GM18517 (cell line): ENCODE measurements around the gene LMO2.
"Not testable (repeated sequence)": the region's sequence is repeated elsewhere in the genome, so short reads cannot be mapped to it uniquely, and the experiment has no call there.

ENCODE experiments used
- ATAC-seq: cut with Tn5 transposase; IDR thresholded peaks from one replicate; pipeline ENCODE4 v1.9.1; 2021; ENCODE audit warnings: mild to moderate bottlenecking, moderate library complexity; ENCODE audit not compliant: unreplicated experiment

Gene LMO2

DNA sequence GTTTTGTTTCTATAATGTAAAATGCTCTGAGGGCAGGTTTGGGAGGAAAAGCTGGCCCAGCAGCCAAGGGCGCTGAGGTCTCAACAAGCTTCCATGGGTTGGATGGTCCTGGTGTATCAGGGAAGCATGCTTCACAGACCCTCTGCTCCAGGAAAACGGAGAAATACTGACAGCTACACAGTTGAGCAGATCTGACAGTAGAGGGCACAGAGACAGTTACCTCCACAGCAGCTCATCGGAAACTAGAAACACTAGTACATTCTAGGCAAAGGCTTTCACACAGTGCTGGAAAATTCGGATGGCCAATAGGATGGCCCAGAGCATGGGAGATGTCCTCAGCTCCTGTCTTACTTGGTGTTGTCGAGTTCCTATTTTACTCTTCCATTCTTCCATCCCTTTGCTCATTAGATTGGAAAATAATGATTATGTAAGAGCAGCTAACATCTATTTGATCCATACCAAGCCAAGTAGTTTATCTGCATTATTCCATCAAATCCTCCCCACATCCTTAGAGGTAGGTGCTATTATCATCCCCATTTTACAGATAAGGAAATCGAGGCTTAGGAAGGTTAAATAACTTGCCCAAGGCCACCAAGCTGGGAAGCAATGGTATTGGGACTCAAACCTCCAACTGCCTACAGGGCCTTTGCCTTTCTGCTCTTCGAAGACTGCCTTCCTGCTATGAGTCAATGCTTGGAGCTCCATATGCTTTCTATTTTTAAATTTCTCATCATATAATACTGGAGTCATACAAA, 28.3 kb downstream of the LMO2 start:
- no peak for ATAC-seq

DNA sequence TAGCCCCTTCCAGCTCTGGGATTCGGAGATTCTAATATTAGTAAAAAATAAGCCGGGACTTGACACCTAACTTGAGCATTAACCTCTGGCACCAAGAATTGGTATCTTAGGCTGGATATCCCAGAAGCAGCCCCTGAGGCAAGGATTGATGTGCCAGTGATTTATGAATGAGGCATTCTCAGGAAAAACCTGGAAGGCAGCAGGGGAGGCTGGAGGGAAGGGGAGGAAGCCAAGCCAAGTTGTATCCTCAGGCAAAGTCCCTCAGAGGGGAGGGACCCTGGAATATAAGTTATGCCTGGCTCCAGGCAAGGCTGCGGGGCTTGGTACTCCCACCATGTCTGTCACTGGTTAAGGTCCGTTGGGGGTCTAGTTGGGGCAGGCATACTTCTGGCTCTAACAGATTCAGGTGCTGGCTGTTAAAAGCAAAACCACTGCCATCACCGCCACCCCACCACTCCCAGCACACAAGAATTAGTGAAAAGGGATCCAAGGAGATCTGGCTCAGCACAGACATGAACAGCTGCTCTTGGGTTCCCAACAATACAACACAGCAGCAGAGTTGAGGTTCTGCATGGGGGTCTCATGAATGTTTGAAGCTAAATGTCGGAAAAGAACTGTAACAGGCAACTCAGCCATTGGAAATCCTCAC, 29.8 kb downstream of the LMO2 start:
- ATAC-seq, result no peak

- ATAC-seq, result no peak
Measured at GRCh38 chr11:33861386-33861785, 30.5 kb downstream of the LMO2 start.

- no peak for ATAC-seq
Measured at GRCh38 chr11:33860926-33861325, 30.9 kb downstream of the LMO2 start.

DNA sequence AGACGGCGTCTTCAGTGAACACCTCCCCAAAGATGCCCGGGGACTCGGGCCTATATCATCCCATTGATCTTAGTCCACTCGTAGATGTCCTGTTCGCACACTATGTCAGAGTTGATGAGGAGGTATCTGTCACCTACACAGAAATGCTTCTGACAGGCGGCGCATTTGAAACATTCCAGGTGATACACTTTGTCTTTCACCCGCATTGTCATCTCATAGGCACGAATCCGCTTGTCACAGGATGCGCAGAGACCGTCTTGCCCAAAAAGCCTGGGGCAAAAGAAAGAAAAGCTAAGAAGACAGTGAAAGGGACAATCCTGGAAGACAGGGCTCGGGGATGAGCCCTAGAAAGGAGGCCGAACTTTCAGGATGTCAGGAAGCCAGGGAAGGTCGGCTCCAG, 32.6 kb downstream of the LMO2 start:
- ATAC-seq, result no peak

DNA sequence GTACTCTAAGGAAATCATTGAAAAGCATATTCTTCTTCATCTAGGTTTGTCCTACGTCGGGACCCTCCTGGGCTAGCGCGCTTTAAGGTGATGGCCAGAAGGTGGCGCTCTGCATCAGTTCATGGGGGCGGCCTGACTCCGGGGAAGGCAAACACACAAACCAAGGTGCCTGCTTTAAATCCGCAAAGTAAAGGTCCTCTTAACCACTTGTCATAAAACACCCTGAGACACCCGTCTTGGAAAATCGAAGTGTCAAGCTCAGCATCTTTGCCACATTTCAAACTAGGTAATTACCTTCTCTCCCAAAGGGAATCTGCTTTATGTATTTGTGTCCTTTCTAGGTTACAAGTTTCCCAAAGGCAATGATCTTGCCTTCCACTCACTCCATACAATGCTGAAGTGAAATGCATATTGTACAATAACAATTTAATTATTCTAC, 33.9 kb downstream of the LMO2 start:
- ATAC-seq, result no peak

GRCh38 chr11:33855500-33855899, 36.4 kb downstream of the LMO2 start:
- no peak for ATAC-seq

DNA sequence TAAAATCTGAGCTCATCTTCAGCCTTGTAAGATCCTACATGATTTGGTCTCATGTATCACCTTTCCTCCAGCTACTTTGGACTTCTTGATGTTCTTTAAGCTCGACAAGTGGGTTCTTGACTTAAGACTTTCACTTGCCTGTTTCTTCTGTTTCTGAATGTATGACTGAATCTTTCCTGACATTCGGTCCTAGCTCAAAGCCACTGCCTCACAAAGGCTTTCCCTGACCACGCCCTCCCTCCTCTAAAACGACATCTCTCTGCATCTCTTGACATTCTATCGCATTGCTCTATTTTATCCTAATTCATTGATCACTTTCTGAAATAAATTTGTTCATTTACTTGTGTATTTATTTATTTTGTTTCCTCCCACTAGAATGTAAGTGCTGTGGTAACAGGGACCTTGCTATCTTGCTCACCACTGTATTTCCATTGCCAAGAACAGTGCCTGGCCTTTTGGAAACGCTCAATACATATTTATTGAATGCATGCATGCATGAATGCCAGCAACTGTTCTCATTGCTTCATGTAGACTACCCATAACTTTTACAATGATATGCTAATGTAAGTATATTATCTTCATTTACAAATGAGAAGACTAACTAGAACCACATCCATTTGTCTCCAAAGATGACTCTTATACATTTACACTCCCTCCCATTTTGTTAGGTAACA, 43.0 kb downstream of the LMO2 start:
- no peak for ATAC-seq

GRCh38 chr11:33847251-33847650, 44.6 kb downstream of the LMO2 start:
- ATAC-seq, result no peak

GRCh38 chr11:33844236-33844635, 47.6 kb downstream of the LMO2 start:
- no peak for ATAC-seq

- ATAC-seq, result no peak
Measured at GRCh38 chr11:33843018-33843417, 48.9 kb downstream of the LMO2 start.

GRCh38 chr11:33842236-33842915, 49.5 kb downstream of the LMO2 start:
- no peak for ATAC-seq

- ATAC-seq, result not testable (repeated sequence)
Measured at GRCh38 chr11:33838234-33838633, 53.6 kb downstream of the LMO2 start.

- ATAC-seq, result not testable (repeated sequence)
Measured at GRCh38 chr11:33837334-33837733, 54.5 kb downstream of the LMO2 start.

- no peak for ATAC-seq
Measured at GRCh38 chr11:33835143-33835878, 56.6 kb downstream of the LMO2 start.

- no peak for ATAC-seq
Measured at GRCh38 chr11:33832676-33833075, 59.2 kb downstream of the LMO2 start.

GRCh38 chr11:33830903-33831648, 60.8 kb downstream of the LMO2 start:
- no peak for ATAC-seq

GRCh38 chr11:33829430-33830141, 62.3 kb downstream of the LMO2 start:
- ATAC-seq, result peak; percentile 59
